ENCODE measurements around the gene CCDC78. TPM values are rescaled to one million over a fixed set of nuclear protein-coding genes. Genes with fewer than 3 reads are reported as not detected.

Gene CCDC78
- total and polyA plus RNA-seq, 2 experiments from 2014 or later: 10.5 to 12.6 TPM

- Mint-ChIP-seq H3K36me3 (ENCODE audit: low read depth) (no peaks in the 10 kb centered on the region), H3K4me1 (peaks cover 21% of the 10 kb centered on the region), H3K4me3 (no peak overlapping the region), H3K9me3 (no peaks in the 10 kb centered on the region; the same call in 2 of the 3 replicates), H3K27me3 (ENCODE audit: insufficient read depth, low read depth, poor library complexity) (peaks cover 16% of the 10 kb centered on the region), H3K27ac (no peak overlapping the region)
- Histone ChIP-seq H3K36me3 (ENCODE audit: insufficient read depth) (no peaks in the 10 kb centered on the region), H3K4me3 (no peak overlapping the region), H3F3A (replicated peaks; ENCODE audit: low read depth) (0 out of 2 replicates have a peak, but pooled peaks cover 5% of the 10 kb centered on the region), H3K4me1 (ENCODE audit: insufficient read depth) (peaks cover 5% of the 10 kb centered on the region), H3K27me3 (ENCODE audit: insufficient read depth) (no peaks in the 10 kb centered on the region), H3K79me2 (replicated peaks; ENCODE audit: insufficient read depth) (no peaks in the 10 kb centered on the region), H3K9me2 (ENCODE audit: insufficient read depth) (no peaks in the 10 kb centered on the region), H2AFZ (no peak overlapping the region), H3K27ac (ENCODE audit: low read depth) (no peak overlapping the region), H4K20me1 (replicated peaks; ENCODE audit: insufficient read depth) (no peaks in the 10 kb centered on the region), H3K4me2 (no peak overlapping the region)
- ATAC-seq (no peak), DNase-seq (ENCODE audit: low spot score) (no peak)
- TF ChIP-seq POLR2AphosphoS5 (IDR thresholded peaks at IDR 0.05; ENCODE audit: low read depth): no peak
- TF ChIP-seq CTCF (conservative IDR thresholded peaks at IDR 0.05; ENCODE audit: low read depth in 2 of 2): no peak
- no peak for TF ChIP-seq JUNB (IDR thresholded peaks at IDR 0.05; ENCODE audit: unreplicated experiment)
- TF ChIP-seq, protein P1, sequence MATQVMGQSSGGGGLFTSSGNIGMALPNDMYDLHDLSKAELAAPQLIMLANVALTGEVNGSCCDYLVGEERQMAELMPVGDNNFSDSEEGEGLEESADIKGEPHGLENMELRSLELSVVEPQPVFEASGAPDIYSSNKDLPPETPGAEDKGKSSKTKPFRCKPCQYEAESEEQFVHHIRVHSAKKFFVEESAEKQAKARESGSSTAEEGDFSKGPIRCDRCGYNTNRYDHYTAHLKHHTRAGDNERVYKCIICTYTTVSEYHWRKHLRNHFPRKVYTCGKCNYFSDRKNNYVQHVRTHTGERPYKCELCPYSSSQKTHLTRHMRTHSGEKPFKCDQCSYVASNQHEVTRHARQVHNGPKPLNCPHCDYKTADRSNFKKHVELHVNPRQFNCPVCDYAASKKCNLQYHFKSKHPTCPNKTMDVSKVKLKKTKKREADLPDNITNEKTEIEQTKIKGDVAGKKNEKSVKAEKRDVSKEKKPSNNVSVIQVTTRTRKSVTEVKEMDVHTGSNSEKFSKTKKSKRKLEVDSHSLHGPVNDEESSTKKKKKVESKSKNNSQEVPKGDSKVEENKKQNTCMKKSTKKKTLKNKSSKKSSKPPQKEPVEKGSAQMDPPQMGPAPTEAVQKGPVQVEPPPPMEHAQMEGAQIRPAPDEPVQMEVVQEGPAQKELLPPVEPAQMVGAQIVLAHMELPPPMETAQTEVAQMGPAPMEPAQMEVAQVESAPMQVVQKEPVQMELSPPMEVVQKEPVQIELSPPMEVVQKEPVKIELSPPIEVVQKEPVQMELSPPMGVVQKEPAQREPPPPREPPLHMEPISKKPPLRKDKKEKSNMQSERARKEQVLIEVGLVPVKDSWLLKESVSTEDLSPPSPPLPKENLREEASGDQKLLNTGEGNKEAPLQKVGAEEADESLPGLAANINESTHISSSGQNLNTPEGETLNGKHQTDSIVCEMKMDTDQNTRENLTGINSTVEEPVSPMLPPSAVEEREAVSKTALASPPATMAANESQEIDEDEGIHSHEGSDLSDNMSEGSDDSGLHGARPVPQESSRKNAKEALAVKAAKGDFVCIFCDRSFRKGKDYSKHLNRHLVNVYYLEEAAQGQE (IDR thresholded peaks at IDR 0.05; ENCODE audit: unreplicated experiment): no peak
- no peak for TF ChIP-seq EZH2 (IDR thresholded peaks at IDR 0.05; ENCODE audit: low read depth, unreplicated experiment)
- TF ChIP-seq ZNF462 (CRISPR knock-in tag; IDR thresholded peaks at IDR 0.05): no peak
- no peak for TF ChIP-seq ZNF331 (CRISPR knock-in tag; IDR thresholded peaks at IDR 0.05; ENCODE audit: low read depth)
- no peak for TF ChIP-seq NANOG (IDR thresholded peaks at IDR 0.05; ENCODE audit: borderline replicate concordance)
- TF ChIP-seq EZH2phosphoT487 (IDR thresholded peaks at IDR 0.05; ENCODE audit: unreplicated experiment): no peak
- TF ChIP-seq STAT1 (IDR thresholded peaks at IDR 0.05; ENCODE audit: unreplicated experiment): no peak
- no peak for TF ChIP-seq ZNF114 (CRISPR knock-in tag; IDR thresholded peaks at IDR 0.05)
- TF ChIP-seq, protein P2, sequence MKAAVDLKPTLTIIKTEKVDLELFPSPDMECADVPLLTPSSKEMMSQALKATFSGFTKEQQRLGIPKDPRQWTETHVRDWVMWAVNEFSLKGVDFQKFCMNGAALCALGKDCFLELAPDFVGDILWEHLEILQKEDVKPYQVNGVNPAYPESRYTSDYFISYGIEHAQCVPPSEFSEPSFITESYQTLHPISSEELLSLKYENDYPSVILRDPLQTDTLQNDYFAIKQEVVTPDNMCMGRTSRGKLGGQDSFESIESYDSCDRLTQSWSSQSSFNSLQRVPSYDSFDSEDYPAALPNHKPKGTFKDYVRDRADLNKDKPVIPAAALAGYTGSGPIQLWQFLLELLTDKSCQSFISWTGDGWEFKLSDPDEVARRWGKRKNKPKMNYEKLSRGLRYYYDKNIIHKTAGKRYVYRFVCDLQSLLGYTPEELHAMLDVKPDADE (IDR thresholded peaks at IDR 0.05): no peak
- TF ChIP-seq CREB1 (CRISPR knock-in tag; IDR thresholded peaks at IDR 0.05; ENCODE audit: low read depth): no peak
Measured at GRCh38 chr16:749010-749409, 22.8 kb upstream of the CCDC78 start.

All from GM23338 (cell line).